Activated CD4-positive, alpha-beta T cell treated with anti-CD3 and anti-CD28 coated beads, Interleukin-2, amount 10 ng/mL, durations not matched to agents 7 days and 5 days (primary cell): Measurements from ENCODE around the gene LINS1. TPM values are rescaled to one million over a fixed set of nuclear protein-coding genes. Genes with fewer than 3 reads are reported as not detected.
"Not testable (repeated sequence)": the region's sequence is repeated elsewhere in the genome, so short reads cannot be mapped to it uniquely, and the experiment has no call there.

Experiments used
- CTCF ChIA-PET: fragments of 350-600 bp; sonication (Branson Sonifier 250); formaldehyde crosslinking; loops from one replicate; lab custom pipeline; 2021; ENCODE audit warnings: antibody characterized with exemption; lab: Charles Lee
- POLR2A ChIA-PET: fragments of 350-600 bp; sonication (Branson Sonifier 250); formaldehyde crosslinking; loops from one replicate; lab custom pipeline; 2021; ENCODE audit warnings: antibody characterized with exemption; lab: Charles Lee
- DNase-seq: peaks from one replicate; pipeline ENCODE4 v3.0.0-alpha.2; 2020
- H3K27ac Mint-ChIP-seq: one replicate; pipeline ENCODE4 v1.8.0; 2021; ENCODE audit warnings: mild to moderate bottlenecking, moderate library complexity, mixed read lengths
- H3K27me3 Mint-ChIP-seq: one replicate; pipeline ENCODE4 v1.8.0; 2021; ENCODE audit warnings: mixed read lengths
- H3K36me3 Mint-ChIP-seq: one replicate; pipeline ENCODE4 v1.8.0; 2021; ENCODE audit warnings: low read depth, mixed read lengths
- H3K4me1 Mint-ChIP-seq: one replicate; pipeline ENCODE4 v1.8.0; 2021; ENCODE audit warnings: mixed read lengths
- H3K4me3 Mint-ChIP-seq: one replicate; pipeline ENCODE4 v1.8.0; 2021; ENCODE audit warnings: mild to moderate bottlenecking, moderate library complexity, mixed read lengths
- H3K9me3 Mint-ChIP-seq: one replicate; pipeline ENCODE4 v1.8.0; 2021; ENCODE audit warnings: mixed read lengths
- total RNA-seq, 2 experiments: library from RNA; stranded (reverse); gene quantifications; one replicate each; pipeline ENCODE4 v1.2.3, GENCODE V29; 2021

Gene LINS1
- total RNA-seq, 2 experiments from 2014 or later = 74.2 to 79.2 TPM

DNA sequence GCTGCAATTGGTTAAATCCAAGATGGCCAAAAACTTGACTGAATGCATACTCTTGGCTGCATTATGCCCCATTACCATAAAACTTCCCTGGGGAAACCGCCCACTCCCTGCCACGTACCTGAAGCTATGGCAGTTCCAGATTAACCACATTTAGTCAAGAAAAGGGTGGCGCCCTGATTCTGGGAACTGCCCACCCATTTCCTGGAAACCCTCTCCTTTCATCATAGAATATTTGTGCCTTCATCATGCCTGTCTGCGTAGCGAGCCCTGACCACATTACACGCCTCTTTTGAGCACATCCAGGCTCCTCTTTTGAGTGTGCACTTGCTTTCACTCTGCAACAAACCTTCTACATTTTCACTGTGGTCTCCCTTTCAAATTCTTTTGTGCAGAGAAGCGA is 5.2 kb downstream of the LINS1 start:
- Mint-ChIP-seq H3K27ac (peak overlapping the region; percentile 99), H3K4me3 (peak overlapping the region; percentile 73), H3K27me3 (no peaks in the 10 kb centered on the region), H3K9me3 (peaks cover 3% of the 10 kb centered on the region), H3K36me3 (peaks cover 64% of the 10 kb centered on the region), H3K4me1 (peaks cover 75% of the 10 kb centered on the region)
- CTCF ChIA-PET = interaction anchor here (0.9 to 3.3 kb wide), 5 partner anchors 11 to 412 kb away, joined by 3 to 14 read pairs (median 3); no protein-coding TSS in a partner anchor
- peak; percentile 97 for DNase-seq
- POLR2A ChIA-PET = interaction anchor here (0.6 to 1.6 kb wide), 2 partner anchors 24 to 198 kb away, joined by 5 to 7 read pairs; no protein-coding TSS in a partner anchor

DNA sequence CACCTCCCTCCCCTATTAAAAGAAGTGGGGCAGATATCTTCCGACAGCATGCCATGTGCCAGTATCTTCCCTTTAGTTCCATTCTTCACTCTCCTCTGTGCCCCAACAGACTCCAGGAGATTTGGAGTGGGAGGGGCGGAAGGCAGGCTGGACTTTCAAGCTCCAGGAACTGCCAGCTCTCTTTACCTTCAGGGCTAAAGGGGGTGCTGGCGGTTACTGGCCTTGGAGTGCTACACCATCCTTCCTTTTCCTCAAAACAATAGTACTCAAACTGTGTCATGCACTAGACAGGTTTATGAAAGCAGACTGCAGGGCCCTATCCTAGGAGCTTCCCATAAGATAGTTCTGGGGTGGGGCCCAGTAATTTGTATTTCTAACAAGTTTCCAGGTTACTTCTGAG is 6.0 kb downstream of the LINS1 start:
- H3K27me3 Mint-ChIP-seq = no peaks in the 10 kb centered on the region
- peak overlapping the region; percentile 73 for H3K4me3 Mint-ChIP-seq
- peaks cover 78% of the 10 kb centered on the region for H3K4me1 Mint-ChIP-seq
- CTCF ChIA-PET = interaction anchor here (0.9 to 3.3 kb wide), 4 partner anchors 23 to 413 kb away, joined by 3 to 14 read pairs (median 4); no protein-coding TSS in a partner anchor
- POLR2A ChIA-PET = interaction anchor here (1.6 kb wide), 1 partner anchor 23 kb away, joined by 5 read pairs; no protein-coding TSS in a partner anchor
- H3K9me3 Mint-ChIP-seq = peaks cover 8% of the 10 kb centered on the region
- peaks cover 71% of the 10 kb centered on the region for H3K36me3 Mint-ChIP-seq
- DNase-seq = no peak
- H3K27ac Mint-ChIP-seq = peak overlapping the region; percentile 99

DNA sequence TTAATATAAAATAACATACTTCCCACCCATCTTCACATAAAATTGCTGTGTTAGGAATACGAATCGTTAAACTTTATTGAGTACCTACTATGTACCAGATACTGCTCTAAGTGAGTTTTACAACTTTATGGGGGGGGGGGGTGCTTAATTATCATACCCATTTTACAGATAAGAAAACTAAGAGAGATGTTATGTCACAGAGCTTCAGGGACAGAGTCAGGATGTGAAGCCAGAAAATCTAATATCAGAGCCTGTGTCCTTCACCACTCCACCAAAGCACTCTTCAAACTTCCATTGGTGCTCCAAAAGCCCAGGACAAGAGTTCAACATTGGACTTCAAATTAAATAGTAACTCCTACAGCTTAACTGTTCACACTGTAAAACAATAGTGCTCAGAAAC is 8.6 kb downstream of the LINS1 start:
- Mint-ChIP-seq H3K27me3 (no peaks in the 10 kb centered on the region), H3K4me3 (no peak overlapping the region), H3K4me1 (peaks cover 60% of the 10 kb centered on the region), H3K27ac (peak overlapping the region; percentile 63), H3K9me3 (peaks cover 26% of the 10 kb centered on the region), H3K36me3 (peaks cover 78% of the 10 kb centered on the region)
- CTCF ChIA-PET = interaction anchor here (0.5 kb wide), 1 partner anchor 860 kb away, joined by 3 read pairs; the partner anchor contains the start of gene LYSMD4
- no peak for DNase-seq
- POLR2A ChIA-PET = no interaction called here

DNA sequence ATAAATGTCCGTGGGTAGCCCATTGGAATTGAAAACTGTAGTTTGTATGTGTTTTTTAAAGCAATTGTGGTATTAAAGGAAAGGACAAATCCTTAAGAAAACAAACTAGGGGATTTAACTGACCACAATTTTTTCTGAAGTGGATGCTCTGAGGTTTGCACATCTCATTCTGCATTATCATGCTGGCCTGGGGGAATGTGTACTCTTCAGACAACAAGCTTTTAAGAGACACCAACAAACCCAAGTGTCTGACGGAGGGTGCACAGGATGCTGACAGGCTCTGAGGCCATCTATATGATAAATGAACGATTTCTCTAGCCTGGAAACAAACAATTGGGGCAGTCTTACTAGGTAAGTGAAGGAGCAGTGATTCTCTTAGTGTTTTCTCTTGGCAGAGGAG is 9.1 kb downstream of the LINS1 start:
- H3K27ac Mint-ChIP-seq = peak overlapping the region; percentile 76
- POLR2A ChIA-PET = no interaction called here
- no peak for DNase-seq
- H3K9me3 Mint-ChIP-seq = peaks cover 28% of the 10 kb centered on the region
- no peak overlapping the region for H3K4me3 Mint-ChIP-seq
- CTCF ChIA-PET = no interaction called here
- H3K4me1 Mint-ChIP-seq = peaks cover 56% of the 10 kb centered on the region
- peaks cover 79% of the 10 kb centered on the region for H3K36me3 Mint-ChIP-seq
- no peaks in the 10 kb centered on the region for H3K27me3 Mint-ChIP-seq

DNA sequence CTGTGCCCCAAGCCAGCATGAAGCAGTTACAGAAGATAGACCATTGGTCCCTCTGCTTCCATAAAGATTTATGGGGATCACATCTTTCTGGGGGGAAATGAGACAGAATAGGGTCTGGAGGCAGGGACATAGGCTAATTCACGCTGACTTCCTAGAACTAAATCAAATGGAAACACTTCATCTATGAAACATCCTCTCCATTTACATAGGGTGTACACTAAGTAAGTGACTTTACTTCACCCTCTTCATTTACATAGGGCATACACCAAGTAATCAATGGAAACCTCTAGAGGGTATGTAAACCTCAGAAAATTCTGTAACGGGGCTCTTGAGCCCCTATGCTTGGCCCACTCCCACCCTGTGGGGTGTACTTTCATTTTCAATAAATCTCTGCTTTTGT is 10.1 kb downstream of the LINS1 start:
- Mint-ChIP-seq H3K36me3 (peaks cover 84% of the 10 kb centered on the region), H3K27me3 (no peaks in the 10 kb centered on the region), H3K9me3 (peaks cover 36% of the 10 kb centered on the region), H3K4me3 (no peak overlapping the region), H3K4me1 (peaks cover 48% of the 10 kb centered on the region), H3K27ac (peak overlapping the region; percentile 10)
- CTCF ChIA-PET = no interaction called here
- no peak for DNase-seq
- POLR2A ChIA-PET = no interaction called here

DNA sequence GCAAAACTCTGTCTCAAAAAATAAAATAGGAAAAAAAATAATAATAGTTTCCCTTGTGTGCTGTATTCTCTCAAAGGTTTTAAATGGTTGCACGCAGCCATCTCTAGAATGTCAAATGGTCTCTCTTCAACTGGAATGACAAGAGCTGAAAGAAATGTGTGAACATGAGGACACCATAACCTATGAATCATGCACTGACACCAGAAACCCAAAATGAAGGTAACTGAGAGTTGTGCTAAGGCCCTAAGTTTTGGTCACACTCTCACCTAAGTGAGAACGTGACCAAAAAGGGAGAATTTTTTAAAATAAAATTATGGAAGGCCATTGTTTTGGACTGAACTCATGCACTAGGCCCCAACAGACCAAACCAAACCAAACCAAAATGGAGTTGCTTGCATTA is 10.8 kb downstream of the LINS1 start:
- Mint-ChIP-seq H3K4me1 (peaks cover 43% of the 10 kb centered on the region), H3K36me3 (peaks cover 89% of the 10 kb centered on the region), H3K9me3 (peaks cover 38% of the 10 kb centered on the region)
- CTCF ChIA-PET = interaction anchor here (1.2 kb wide), 1 partner anchor 25 kb away, joined by 4 read pairs; no protein-coding TSS in a partner anchor
- POLR2A ChIA-PET, H3K27ac Mint-ChIP-seq, H3K4me3 Mint-ChIP-seq, H3K27me3 Mint-ChIP-seq, DNase-seq: not testable (repeated sequence)

DNA sequence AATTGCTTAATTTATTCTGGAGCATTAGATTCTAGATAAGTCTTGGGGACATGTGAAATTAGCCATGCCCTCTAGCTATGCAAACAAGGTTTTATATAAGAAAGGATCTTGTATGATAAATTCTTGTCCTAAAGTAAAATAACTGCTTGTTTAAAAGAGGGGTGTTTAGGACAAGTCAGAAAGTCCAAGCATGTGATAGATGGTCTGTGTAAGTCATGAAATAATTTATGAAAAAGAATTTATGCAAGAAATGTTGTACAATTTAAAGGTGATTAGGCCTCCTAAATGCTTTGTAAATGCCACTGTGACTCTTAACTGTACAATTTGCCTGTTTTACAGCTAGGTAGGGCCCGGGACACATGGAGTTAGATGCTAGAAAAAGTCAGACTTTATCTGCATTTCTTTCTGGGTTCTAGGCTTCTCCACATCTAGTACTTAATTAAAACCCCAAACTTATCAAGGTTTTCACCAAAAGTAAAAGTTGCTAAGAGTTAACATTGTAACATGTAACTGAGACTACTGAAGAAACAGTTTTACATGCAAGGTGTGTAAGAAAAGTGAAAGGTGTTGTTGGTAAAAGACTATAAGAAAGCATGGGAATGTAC is 13.2 kb downstream of the LINS1 start:
- no peak overlapping the region for H3K27ac Mint-ChIP-seq
- no peaks in the 10 kb centered on the region for H3K27me3 Mint-ChIP-seq
- ChIA-PET POLR2A (no interaction called here), CTCF (interaction anchor here (0.6 to 1.1 kb wide), 3 partner anchors 16 to 578 kb away, joined by 3 read pairs; no protein-coding TSS in a partner anchor)
- H3K36me3 Mint-ChIP-seq = peaks cover 90% of the 10 kb centered on the region
- H3K4me1 Mint-ChIP-seq = peaks cover 38% of the 10 kb centered on the region
- no peak for DNase-seq
- H3K4me3 Mint-ChIP-seq = no peak overlapping the region
- peaks cover 53% of the 10 kb centered on the region for H3K9me3 Mint-ChIP-seq

DNA sequence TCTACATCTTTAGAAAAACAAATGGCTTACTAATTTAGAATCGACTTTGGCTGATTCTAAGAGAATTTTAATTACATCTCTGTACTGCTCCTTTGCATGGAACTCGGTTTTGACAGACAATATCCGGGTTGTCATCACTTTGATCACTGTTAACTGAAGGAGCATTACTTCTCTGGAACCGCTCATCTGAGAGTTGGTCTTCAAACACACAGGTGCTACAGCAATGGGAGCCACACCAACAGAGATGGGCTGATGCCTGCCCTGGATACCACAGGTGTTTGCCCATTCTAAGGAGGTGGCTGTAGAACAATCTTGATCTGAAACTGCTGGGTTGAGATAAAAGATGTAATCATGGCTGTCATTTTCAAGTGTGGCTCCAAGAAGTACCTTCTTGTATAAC is 21.6 kb downstream of the LINS1 start:
- CTCF ChIA-PET = no interaction called here

DNA sequence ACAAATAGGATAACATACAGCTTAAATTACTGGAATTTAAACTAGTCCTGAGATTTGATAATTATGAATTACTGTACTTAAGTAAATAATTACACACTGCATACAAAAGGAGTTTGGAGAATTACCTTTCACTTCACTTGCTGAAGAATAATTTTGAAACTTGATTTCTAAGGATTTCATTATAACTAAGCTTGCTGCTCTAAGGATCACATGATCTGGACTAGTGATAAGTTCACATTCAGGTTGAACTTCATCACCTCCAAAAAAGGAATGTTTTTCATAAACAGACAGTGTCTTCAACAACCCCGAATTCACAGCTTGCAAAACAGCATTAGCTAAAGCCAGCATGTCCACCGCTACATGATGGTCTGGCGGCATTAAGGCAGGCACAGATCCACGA is 28.5 kb downstream of the LINS1 start:
- POLR2A ChIA-PET = interaction anchor here (0.7 to 1.5 kb wide), 2 partner anchors 25 to 30 kb away, joined by 4 read pairs; no protein-coding TSS in a partner anchor
- CTCF ChIA-PET = interaction anchor here (1.9 kb wide), 1 partner anchor 223 kb away, joined by 15 read pairs; no protein-coding TSS in a partner anchor
- peaks cover 85% of the 10 kb centered on the region for H3K36me3 Mint-ChIP-seq
- H3K4me1 Mint-ChIP-seq = peaks cover 58% of the 10 kb centered on the region
- peaks cover 6% of the 10 kb centered on the region for H3K9me3 Mint-ChIP-seq
- no peak overlapping the region for H3K4me3 Mint-ChIP-seq
- DNase-seq = no peak
- H3K27ac Mint-ChIP-seq = peak overlapping the region; percentile 58
- H3K27me3 Mint-ChIP-seq = no peaks in the 10 kb centered on the region

More for the DNA sequence above, 21.6 kb downstream of the LINS1 start:
- POLR2A ChIA-PET = no interaction called here
- H3K27ac Mint-ChIP-seq = peak overlapping the region; percentile 75
- H3K9me3 Mint-ChIP-seq = peaks cover 23% of the 10 kb centered on the region
- H3K4me3 Mint-ChIP-seq = no peak overlapping the region
- peaks cover 84% of the 10 kb centered on the region for H3K36me3 Mint-ChIP-seq
- peaks cover 46% of the 10 kb centered on the region for H3K4me1 Mint-ChIP-seq
- no peaks in the 10 kb centered on the region for H3K27me3 Mint-ChIP-seq
- no peak for DNase-seq

DNA sequence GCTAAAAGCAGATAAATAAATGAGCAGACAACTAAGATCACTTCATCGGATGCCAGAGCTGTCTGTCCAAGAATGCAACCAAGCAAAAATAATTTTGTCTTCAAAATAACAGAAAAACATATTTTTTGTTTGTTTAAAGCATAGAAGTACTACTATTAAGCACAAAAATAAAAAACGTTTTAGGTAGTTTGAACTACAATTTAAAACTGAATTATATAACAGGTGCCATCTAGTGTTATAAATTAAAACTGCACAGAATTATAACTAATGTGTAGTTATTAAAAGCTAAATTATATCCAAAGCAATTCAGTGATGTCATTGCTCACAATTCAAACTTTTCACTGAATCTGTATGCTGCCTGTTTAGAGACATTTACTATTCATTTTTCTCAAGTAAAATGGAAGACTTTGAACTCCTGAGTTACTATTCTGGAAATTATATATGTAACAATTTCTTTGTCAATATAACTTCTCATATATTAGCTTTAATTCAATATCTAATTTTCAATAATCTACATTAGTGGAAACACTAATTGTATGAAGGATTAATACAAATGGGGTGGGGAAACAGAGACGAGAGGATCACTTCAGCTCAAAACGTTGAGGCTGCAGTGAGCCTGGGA is 29.5 kb downstream of the LINS1 start:
- Mint-ChIP-seq H3K27ac (peak overlapping the region; percentile 92), H3K4me3 (peak overlapping the region; percentile 48)

DNA sequence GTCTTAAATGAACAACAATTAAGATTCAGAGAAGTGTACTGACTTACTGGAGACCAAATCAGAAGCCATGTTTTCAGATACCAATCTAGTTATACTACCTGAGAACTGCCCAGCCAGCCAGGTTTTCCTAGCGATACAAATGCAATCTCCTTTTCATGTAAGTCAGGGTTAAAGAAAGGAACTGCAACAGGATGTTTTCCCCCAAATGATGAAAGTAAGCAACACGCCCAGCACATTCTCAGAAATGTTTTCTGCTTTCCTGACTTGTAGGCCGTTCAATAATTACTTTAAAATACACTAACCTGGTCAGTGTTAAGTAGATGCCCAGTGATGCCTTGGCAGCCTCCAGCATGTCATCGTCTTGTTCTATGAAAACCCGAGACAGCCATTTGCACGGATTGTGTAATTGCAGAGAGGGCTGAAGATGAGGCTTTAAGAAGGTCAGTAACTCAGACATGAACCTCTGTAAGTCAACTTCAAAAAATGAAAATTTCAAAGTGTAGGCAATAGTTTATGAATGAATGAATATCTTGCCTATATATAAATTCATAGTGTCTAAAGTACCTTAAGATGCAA is 30.3 kb downstream of the LINS1 start:
- ChIA-PET POLR2A (interaction anchor here (1.5 kb wide), 1 partner anchor 32 kb away, joined by 4 read pairs; no protein-coding TSS in a partner anchor), CTCF (interaction anchor here (0.6 to 1.9 kb wide), 8 partner anchors 18 to 653 kb away, joined by 3 to 15 read pairs (median 3); partner anchors contain the start of genes ASB7 and LINS1)
- peaks cover 80% of the 10 kb centered on the region for H3K36me3 Mint-ChIP-seq
- peak overlapping the region; percentile 48 for H3K4me3 Mint-ChIP-seq
- H3K27ac Mint-ChIP-seq = peak overlapping the region; percentile 92
- peaks cover 55% of the 10 kb centered on the region for H3K4me1 Mint-ChIP-seq
- peaks cover 3% of the 10 kb centered on the region for H3K9me3 Mint-ChIP-seq
- H3K27me3 Mint-ChIP-seq = no peaks in the 10 kb centered on the region
- DNase-seq = peak; percentile 34

More for the DNA sequence above, 29.5 kb downstream of the LINS1 start:
- ChIA-PET CTCF (interaction anchor here (0.6 to 1.9 kb wide), 7 partner anchors 17 to 652 kb away, joined by 3 to 15 read pairs (median 3); partner anchors contain the start of genes ADAMTS17, ASB7 and LINS1), POLR2A (interaction anchor here (0.6 to 1.5 kb wide), 3 partner anchors 24 to 223 kb away, joined by 3 to 5 read pairs (median 4); no protein-coding TSS in a partner anchor)
- Mint-ChIP-seq H3K36me3 (peaks cover 84% of the 10 kb centered on the region), H3K27me3 (no peaks in the 10 kb centered on the region), H3K4me1 (peaks cover 58% of the 10 kb centered on the region), H3K9me3 (peaks cover 4% of the 10 kb centered on the region)
- DNase-seq = no peak

DNA sequence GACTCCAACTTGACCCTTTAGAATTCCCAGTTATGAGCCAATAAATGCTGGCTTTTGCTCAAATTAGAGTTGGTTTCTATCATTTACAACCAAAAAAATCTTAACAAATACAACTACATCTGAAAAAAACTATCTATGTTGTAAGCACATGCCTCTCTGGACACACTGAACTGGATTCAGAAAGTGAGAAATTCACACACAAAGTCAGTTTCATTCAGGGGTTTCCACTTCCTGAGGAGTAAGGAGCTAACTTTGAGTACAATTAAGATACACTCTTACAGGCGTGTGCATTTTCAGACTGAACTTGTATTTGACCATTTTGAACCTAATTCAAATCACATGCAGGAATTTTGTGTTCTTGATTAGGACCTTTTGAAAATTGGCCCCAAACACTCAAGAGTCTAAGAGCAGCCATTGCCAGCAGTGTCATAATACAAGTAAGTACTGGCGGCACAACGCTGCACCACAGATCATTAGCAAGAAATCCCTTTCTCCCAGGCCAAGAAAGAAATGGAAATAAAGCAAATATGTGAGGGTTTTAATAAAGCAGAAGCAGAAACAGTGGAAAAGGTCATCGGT is 31.2 kb downstream of the LINS1 start:
- Mint-ChIP-seq H3K9me3 (peaks cover 3% of the 10 kb centered on the region), H3K4me1 (peaks cover 52% of the 10 kb centered on the region), H3K27ac (peak overlapping the region; percentile 92), H3K27me3 (no peaks in the 10 kb centered on the region), H3K36me3 (peaks cover 76% of the 10 kb centered on the region), H3K4me3 (peak overlapping the region; percentile 48)
- ChIA-PET POLR2A (no interaction called here), CTCF (interaction anchor here (0.6 to 1.3 kb wide), 3 partner anchors 45 to 221 kb away, joined by 3 read pairs; no protein-coding TSS in a partner anchor)
- DNase-seq = no peak
